GM12892 (cell line): ENCODE results near the gene KLF4.

Experiments
- POLR2AphosphoS5 ChIP-seq: IDR thresholded peaks from 2 replicates; pipeline ENCODE4 v1.6.1; 2011; ENCODE audit warnings: low read depth, low read length, control low read depth
- TAF1 ChIP-seq: IDR thresholded peaks from 2 replicates; pipeline ENCODE4 v1.6.1; 2011; ENCODE audit warnings: low read depth, mild to moderate bottlenecking, control low read depth, low read length, borderline replicate concordance

DNA sequence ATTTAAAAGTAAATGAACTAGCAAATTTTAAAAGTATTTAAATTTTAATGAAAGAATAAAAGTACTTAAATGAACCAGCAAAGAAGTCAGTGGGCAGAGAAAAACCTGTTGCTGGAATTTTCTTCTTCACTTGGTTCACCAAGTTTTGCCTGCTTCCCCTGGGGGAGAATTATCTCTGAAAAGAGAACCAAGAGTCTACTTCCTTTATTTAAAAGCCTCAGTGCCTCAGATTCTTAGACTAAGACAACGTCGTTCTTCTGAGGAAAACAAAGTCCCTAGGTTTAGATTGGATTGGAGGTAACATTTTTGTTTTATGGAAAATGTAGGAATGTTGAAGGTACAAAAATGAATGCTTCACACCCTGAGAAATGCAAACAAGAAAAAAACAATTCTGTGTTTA lies 7.4 kb upstream of the KLF4 start:
- TF ChIP-seq TAF1 = no peak
- no peak for TF ChIP-seq POLR2AphosphoS5
